Activated T-cell treated with anti-CD3 and anti-CD28 coated beads for 1 hour (primary cell): ENCODE data around the gene ADCY6.

Source experiments
- DNase-seq: peaks from one replicate; pipeline ENCODE4 v3.0.0-alpha.2; 2020; ENCODE audit warnings: low read depth

The ADCY6 gene

DNA sequence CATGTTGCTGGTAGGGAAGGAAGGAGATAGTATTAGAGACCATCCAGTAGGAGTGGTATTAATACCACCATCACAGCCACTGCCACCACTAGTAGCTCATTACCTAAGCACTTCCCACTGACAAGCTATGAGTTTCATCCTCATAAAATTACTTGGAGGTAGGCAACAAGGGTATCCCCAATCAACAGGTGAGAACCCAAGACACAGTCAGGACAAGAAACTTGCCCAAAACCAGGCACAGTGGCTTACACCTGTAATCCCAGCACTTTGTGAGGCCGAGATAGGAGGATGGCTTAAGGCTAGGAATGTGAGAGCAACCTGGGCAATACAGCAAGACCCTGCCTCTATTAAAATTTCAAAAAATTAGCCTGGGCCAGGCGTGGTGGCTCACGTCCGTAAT is 5.5 kb downstream of the ADCY6 start:
- DNase-seq = no peak

DNA sequence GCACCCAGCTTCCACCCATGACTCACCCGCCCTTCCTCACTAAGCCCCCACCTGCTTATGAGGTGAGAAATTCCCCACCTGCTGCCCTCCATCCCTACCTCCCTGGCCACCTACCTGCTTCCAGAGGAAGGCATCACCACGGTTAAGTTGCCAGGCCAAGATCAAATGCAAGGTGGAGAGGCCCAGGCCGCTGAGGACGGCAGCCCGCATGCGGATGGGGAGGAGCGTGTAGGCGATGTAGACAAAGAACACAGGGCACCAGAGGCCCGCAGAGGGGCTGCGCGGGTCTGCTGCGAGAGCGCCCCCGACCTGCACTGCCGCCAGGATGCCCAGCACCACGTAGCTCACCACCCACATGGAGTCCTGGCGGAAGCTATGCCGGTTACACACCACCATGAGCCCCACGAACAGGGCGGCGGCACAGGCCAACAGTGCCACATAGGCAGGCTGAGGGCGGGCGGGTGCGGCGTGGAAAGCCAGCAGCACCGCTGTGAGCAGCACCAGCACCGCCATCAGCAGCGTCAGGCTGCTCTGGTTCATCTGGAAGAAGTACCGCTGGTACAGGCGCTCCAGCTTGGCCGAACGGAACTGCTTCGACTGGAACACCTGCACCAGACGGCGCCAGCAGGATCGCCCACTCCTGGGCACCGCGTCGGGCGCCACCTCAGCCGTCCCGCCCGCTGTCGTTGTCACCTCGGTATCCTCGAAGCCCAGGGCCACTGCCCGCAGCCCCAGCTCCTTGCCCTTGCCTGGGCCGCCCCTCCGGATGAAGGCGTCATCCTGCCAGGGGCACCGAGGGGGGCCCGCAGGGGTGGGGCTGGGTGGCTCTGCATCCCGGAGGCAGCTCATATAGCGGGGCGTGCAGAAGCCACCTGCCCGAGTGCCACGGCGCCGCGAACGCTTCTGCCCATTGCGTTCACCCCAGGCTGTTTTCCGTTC is 6.2 kb downstream of the ADCY6 start:
- no peak for DNase-seq

DNA sequence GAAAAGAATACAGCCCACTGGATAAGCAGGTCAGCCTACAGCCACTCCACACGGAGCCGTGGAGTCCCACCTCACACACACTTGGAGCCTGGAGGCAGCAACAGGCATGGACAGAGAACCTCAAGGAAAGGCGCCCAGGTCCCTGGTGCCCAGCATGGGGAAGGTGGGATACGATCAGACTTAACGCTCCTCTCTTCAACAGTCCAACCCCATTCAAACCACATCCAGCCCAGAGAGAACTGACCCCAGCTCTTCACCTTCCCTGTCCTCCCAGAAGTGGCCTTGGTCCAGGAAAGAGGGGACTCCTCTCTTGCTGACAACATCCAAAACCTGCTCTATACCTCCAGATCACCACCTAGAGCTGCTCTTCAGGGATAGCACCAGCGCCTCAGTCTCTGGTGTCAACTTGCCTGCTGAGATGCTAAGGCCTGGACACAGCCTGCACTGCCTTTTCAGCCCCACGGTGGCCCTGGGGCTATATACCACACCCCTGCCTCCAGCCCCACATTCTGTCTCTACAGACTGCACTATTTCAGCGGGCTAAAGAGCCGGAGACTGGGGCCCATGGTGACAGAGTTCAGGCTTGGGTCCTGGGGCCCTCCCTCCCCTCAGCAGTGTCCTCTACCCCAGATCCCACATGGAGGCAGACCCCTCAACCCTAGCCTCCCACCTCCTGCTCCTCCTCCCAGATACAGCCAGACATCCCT is 7.0 kb downstream of the ADCY6 start:
- DNase-seq = no peak

DNA sequence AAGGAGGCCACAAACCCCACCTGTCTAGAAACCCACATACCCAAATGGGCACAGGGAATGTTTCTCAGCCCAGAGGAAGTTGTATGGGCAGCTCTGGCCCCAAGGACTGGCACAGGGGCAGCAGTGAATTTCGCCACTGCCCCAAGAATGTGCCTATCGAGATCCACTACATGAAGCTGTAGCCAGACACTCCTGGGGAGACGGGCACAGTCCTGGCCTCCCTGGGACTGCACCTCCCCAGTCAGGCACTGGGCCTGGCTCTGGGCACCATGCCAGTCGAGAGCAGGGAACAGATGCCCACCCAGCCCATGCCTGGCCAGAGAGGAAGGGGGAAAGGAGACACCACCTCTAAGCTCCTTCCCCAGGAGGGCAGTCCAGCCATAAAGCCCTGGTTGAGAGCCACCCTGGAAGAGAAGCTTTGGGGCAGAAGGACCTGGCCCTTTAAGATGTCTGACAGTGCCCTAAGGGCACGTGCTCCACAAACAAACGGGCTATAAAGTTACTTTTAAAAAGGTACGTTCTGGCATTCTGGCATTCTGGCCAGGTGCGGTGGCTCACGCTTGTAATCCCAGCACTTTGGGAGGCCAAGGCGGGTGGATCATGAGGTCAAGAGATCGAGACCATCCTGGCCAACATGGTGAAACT is 8.4 kb downstream of the ADCY6 start:
- DNase-seq = no peak

DNA sequence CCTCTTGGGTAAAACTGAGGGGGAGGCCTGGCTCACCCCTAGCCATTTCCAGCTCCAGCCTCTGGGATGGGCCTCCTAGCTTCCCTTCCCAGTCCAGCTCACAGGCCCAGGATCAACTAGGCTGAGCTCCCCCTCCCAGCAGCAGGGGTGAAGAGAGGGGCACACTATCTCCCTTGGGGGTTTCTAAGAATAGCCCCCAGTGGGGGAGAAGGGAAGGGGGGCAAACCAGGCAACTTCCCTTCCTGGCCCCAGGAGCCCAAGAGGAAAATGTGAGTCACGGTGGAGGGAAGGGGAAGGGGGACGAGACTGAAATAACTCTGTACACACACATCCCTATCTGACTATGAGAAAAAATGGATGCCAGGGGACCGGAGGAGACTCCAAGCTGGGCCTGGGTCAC is 9.0 kb downstream of the ADCY6 start:
- no peak for DNase-seq

DNA sequence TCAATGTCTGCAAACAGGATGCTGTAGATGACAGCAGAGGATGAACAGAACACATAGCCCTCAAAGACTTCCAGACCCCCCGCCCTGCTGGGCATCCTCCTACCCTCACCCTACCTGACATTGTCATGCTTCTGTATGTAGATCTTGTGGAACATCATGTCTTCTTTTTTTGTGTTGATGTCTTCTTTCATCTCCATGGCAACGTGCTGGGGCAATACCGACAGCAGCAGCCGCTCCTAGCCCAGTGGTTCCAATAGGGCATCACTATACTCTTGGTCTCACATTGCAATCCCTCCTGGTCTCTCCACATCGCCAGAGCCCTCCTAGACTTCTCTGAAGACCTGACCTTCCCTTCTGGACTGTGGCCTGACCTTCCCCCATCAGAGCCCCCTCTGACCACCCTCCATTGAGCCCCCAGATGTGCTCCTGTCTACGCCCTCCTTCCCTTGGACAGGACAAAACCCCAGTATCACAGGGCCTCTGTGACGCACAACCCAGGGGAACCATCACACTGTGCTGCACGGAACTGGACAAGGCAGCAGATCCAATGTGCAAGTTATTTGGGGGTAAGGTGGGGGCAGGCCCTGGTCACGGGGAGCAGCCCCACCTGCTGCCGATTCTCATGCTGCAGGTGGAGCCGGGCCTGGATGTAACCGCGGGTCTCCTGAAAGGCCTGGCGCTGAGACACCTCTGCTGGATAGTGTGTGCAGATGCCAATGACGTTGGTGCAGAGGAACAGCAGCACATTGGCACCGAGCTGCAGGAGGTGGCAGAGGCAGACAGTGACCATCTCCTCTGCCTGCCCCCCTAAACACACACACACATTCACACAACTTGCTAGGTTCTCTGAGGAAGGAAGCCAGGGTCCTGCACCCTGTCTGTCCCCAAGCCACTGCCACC is 11.1 kb downstream of the ADCY6 start:
- no peak for DNase-seq

DNA sequence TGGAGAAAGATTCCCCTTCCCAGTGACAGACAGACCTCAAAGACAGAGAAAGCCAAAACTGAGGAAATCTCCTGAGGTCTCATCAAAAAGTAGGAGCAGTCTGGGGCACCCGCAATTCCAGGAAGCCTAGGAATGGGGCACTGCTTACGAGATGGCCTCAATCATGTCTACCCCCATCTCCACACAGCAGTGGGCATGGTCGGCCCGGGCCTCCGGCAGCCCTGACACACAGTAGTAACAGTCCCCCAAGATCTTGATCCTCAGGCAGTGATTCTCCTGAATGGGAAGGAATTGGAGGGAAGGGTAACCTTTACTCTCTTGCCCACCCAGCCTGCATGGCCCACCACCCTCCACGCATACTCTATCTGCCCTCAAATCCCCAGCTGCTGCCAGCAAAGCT is 11.9 kb downstream of the ADCY6 start:
- no peak for DNase-seq

DNA sequence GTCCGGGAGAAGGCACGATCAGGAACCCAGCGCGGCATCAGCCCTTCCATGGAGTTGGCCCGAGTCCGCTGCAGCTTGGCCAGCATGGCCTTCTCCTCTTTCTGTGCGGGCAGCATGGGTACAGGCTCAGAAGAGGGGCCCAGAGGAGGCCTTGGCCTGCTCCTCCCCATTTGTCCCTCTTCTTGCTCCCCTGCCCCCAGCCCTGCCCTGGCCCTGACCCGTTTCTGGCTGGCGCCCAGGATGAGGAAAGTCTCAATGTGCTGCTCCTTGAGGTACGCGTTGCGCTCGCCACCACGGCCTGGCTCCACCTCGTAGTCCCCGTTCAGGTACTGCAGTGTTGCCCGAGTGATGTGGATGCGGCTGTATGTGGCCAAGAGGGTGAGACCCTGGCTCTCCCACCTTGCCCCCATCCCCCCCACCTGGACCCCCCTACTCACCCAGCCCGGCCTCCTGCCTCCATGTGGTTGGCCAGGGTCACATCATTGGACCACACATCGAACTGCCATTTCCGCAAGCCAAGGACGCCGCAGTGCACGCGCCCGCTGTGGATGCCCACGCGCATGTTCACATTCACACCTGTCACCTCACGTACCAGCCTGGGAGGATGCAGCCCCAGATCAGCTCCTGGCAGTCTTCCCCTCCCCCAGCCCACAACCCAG is 12.8 kb downstream of the ADCY6 start:
- DNase-seq = no peak

DNA sequence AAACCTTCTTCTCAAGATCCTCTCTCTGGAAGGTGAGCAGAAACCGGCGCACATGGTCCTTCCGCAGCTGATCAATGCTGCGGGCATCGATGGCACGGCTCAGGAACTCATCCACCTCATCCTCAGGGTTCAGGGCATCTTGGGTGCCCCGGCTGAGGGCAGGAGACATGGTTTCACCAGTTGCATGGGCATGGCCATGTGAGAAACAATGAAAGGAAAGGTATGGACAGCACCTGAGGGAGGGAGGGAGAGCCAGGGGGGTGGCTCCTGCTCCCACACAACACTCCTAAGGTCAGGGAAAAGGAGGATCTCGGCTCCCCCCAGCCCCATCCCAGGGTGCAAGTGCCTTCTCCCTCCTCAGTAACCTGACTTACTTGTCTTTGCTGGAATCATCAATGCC is 13.6 kb downstream of the ADCY6 start:
- DNase-seq = no peak

DNA sequence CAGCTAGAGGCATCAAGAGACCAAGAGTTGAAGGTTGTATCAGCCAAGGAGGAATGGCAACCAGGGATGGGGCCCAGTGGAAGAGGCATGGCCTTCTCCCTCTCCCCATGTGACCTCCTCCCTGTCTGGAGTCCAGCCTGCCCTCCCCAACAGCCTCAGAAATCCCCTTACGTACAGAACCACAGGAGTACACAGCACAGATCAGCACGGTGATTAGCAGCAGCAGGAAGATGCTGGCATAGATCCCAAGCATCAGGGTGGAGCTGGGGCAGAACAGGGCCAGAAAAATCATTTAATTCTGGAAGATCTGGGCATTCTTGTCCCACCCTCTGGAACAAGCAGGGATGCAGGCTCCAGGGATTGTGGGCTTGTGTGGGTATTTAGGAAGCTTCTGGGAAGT is 14.4 kb downstream of the ADCY6 start:
- DNase-seq = no peak

DNA sequence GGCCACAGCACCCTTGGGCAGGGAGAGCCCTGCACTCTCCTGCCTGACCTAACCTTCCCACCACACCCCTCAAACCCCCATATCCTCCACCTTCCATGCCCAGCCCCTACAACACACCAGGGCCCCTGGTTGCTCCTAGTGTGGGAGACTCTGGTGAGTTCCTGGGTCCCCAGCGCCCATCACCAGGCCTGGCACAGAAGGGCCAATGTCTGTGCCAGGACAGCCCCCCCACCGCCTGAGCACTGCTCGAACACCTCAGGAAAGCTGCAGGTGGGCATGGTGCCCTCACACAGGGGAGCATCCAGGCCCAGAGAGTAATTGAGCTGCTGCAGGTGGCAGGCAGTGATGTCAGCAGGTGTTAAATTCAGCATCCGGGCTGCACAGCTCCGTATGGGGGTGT is 15.2 kb downstream of the ADCY6 start:
- no peak for DNase-seq

DNA sequence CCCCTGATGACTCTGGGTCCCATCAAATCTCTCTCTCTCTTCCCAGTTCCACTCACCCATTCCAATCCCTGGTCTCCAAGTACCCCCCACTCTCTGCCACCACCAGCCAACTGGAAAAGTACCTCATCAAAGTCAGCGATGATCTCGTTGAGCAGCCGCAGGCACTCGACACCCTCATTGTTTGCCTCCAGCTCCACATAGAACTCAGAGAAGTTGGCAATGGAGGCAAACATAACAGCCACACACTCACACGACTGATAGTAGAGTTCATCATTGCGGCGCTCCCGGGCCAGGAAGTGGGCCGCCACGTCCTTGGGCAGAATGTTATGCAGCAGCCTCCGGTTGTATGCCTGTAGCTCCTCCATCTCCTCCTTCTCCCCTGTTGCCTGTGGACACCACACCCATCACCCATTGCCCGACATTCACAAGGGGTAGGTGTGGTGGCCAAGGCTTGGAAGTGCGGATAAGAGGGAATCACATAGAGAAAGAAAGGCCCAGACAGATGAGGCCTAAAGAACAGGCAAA is 17.2 kb downstream of the ADCY6 start:
- no peak for DNase-seq

DNA sequence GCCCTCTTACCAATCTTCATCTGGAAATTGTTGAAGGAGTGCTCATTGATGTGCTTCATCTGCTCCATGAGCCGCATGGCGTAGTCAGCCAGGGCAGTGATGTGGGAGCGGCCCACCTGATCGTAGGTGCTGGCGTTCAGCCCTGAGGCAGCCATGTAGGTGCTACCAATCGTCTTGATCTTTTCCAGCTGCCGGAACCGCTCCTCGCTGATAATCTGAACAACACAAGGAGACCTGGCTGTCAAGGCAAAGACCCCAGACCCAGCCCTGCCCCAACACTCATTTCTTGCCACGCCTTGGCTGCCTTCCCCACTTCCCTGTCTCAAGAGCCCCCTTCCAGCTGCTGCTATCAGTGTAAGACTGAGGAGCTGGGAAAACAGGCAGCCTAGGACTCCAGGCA is 18.1 kb downstream of the ADCY6 start:
- no peak for DNase-seq

DNA sequence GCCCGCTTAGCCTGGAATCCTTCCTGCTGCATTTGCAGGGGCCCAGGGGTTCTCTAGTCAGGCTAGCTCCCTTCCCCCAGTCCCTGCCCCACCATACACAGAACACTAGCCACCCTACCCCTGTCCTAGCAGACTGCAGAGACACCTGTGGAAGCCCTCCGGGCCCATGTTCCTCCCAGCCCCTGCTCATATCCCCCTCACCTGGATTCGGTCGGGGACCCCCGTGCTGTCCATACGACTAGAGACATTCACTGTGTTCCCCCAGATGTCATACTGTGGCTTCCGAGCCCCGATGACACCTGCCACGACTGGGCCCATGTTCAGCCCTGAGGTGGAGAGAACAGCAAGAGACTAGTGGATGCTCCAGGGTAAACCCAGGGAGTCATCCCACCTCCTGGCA is 20.2 kb downstream of the ADCY6 start:
- DNase-seq = no peak

DNA sequence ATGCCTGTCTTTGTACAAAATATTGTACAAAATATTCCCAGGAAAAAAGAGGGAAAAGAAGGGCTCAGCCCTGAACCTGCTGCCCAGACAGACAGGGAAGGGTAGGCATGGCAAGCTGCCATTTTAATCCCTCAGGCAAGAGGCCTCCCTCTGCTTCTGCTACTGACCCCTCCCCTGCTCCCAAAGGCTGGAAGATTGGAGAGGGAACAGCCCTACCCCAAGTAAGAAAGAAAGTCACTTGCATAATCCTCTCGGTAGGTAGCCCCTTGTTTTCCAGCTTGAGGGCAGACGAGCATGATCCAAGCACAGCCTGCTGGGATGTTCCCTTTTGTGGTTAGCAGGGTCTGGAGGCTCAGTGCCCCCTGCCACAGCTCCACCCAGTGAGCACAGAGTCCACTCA is 20.7 kb downstream of the ADCY6 start:
- no peak for DNase-seq

DNA sequence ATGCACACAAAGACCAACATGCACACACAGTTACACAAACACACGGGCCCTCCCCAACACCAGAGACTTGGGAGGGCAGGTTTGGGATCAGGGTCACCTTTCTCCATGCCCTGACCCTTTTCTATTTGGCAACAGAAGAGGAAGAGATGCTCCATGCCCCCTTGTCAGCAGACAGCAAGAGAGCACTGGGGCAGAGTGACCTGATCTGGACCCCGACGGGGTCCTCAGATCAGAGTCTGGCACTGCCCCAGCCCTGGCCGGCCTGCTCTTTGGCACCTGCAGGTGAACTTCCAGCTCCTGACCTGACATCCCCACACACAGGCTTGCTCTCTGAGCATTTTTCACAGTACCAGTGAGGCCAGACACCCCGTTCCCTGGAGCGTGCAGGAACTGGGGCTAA is 21.4 kb downstream of the ADCY6 start:
- no peak for DNase-seq

DNA sequence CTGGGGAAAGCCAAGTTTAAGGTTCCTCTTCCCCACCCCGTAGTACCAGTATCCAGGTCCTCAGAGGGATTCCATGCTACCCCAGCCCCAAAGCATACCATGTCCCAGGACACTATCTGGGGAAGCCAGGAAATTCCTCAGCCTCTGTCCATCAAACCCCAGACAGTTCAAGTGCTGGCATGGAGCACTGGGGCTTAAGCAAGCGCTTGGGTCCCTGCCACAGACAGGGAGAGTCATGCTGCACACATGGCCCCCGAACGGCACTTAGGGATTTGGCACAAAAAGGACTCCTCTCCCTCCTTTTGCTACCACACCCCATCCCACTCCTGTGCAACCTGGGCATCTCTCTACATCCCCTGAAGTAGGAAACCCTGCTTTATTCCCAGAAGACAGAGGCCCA is 21.8 kb downstream of the ADCY6 start:
- DNase-seq = no peak

DNA sequence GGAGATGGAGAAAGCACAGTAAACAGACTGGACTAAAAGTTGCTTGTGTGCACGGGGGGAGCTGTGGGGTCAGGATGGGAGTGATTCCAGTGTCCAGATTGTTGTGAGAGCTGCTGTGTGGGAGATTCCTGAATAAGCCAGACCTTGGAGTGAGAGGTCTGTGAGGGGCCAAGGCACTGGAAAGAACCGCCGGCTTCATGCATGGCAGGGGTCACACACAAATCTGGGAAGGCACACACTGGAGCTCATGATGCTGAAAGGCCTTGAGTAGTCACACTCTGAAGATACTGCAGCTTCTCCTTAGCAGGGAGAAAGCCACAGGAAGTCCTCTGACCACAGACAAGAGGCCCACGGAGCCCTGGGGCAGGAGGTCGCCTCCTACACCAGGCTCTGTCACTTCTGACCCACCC is 23.1 kb downstream of the ADCY6 start:
- DNase-seq = no peak

DNA sequence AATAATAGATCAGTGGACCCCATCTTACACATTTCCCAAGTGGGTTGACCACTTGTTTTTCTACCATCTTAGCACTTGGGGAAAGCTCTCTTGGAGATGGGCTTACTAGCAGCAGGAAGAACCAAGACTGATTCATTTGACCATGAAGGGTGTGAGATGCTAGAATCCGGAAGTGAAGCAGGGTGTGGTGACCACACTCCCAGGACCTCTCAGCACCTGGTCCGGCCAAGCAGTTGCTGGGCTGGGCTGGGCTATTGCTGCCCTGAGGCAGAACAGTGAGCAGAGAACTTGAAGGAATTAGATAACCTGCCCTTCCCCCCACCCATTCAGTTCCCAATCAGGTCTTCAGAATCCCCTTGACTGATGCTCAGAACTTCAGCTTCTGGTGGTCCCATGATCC is 24.4 kb downstream of the ADCY6 start:
- no peak for DNase-seq

DNA sequence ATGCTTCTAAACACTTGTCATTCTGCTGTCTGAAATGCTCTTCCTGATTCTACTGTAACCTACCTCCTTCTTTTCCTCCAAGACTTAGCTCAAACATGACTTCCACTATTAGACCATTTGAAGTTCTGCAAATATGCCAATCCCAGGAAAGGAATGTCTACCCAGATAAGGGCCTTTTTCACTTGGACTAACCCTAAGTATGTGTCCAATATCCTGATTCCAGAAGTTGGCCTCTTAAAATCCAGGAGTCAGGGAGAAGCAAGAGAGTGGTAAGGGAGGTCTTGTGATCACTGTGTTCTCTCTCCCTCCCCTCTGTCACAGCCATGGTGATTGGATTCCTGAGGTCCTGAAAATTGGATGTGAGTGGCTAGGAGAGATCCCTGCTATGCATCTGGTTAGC is 30.2 kb downstream of the ADCY6 start:
- DNase-seq = no peak

DNA sequence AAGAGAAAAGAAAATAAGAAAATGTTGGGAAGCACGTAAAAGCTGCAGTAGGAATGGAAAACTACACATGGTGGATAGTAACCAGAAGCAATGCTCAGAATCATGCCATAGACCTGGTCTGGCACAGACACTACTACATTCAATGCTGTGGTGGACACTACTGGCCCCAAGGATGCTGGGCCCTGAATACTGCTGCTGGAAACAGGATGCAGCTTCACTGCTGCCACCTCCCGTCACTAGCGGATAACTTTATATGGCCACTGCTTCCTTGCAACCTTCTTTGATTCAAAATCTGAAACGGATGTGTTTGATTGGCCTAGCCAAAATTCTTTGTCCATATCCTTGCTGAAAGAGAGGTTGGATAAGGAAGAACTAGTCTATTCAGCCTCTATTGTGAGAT is 30.7 kb downstream of the ADCY6 start:
- no peak for DNase-seq
